Erythroblast (primary cell): ENCODE data around the gene GAA.

Experiments
- DNase-seq, 2 experiments: peaks; one replicate each; lab custom pipeline; 2025; lab: John Stamatoyannopoulos, UW
- GATA1 ChIP-seq: IDR thresholded peaks from 2 replicates; pipeline ENCODE4 v1.6.1; 2011; ENCODE audit warnings: low read depth, mild to moderate bottlenecking, control low read depth, low read length, moderate library complexity
- POLR2A ChIP-seq: IDR thresholded peaks from 2 replicates; pipeline ENCODE4 v1.6.1; 2011; ENCODE audit warnings: mild to moderate bottlenecking, low read length

Gene GAA

GRCh38 chr17:80101011-80101945, at the start of gene GAA:
TSS of gene GAA (plus strand) at chr17:80101581. CDS start at chr17:80104587, 3,006 bp downstream.
- DNase-seq: peak; percentile 89 to 94
- TF ChIP-seq POLR2A (peak; percentile 50), GATA1 (no peak)

- TF ChIP-seq GATA1 (no peak), POLR2A (no peak)
- no peak for DNase-seq
These were observed 49.7 kb upstream of the GAA start for GRCh38 chr17:80051681-80052080.

DNA sequence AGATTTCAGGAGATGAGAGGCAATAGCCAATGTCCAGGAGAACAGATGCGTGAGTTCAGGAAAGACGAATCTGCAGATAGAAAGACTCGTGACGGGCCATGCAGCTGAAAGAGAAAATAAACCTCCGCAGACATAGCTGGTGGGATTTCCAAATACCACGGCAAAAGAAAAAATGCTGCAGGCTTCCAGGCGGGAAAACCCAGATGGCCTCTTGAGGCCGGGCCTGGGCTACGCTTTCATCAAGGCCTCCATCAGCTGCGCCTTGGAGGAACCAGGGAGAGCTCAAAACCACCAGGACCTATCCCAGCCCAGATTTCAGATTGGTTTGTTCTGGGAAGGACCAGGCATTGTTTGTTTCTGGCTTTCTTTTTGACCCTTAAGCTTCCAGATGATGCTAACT, 48.3 kb upstream of the GAA start:
- no peak for DNase-seq
- TF ChIP-seq GATA1 (no peak), POLR2A (no peak)

DNA sequence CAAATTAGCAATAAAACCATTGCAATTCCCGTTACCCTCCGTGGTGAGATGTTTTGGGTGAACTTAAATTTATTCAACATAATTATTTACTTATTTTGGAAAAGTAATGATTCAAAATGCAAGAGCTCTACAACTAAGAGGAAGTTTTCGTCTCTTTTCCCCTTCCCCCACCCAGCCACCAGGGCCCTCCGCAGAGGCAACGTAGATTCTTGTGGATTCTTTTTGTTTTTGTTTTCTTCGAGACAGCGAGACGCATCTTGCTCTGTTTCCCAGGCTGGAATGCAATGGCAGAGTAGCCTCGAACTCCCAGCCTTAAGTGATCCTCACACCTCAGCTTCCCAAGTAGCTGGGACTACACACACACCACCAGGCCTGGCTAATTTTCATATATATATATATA, 45.8 kb upstream of the GAA start:
- DNase-seq: no peak
- TF ChIP-seq GATA1 (no peak), POLR2A (no peak)

GRCh38 chr17:80058311-80058955, 42.9 kb upstream of the GAA start:
- TF ChIP-seq POLR2A: no peak
- no peak for TF ChIP-seq GATA1
- no peak for DNase-seq

GRCh38 chr17:80060644-80061043, 40.7 kb upstream of the GAA start:
- DNase-seq: no peak
- no peak for TF ChIP-seq GATA1
- no peak for TF ChIP-seq POLR2A

- DNase-seq: no peak
These were observed 40.0 kb upstream of the GAA start for GRCh38 chr17:80061421-80061820.

DNA sequence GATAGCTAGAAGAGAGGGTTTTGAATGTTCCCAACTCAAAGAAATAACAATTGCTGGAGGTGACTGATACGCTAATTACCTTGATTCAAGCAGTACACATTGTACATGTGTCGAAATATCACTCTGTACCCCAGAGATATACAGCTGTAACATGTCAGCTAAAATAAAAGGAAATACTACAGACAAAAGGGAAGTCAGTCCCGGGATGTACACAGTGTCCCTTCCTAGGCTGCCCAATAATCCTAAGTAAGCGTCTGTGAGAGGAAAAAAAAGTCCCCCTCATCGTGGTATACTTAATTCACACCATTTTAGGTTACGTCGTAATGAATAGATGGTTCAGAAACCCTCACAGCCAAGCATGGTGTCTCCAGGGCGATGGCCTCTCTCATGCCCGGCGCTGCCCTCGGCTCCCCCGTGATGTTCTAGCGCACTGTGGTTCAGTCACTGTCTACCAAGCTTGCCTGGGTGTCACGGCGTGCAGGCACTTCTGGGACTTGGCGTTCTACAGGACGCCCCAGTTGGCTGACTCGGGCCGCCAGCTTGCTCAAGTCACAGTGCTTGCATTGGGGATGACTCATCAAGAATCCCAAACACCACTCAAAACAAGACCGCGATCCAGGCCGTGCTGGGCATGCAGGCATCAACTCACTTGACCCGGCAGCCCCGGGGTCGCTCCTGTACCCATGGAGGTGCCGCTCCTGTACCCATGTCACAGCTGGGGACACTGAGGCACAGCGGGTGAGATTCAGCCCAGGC, 37.4 kb upstream of the GAA start:
- peak in 1 of 2 experiments; percentile 18 for DNase-seq
- TF ChIP-seq POLR2A: no peak
- TF ChIP-seq GATA1: no peak

More at GRCh38 chr17:80061421-80061820, 40.0 kb upstream of the GAA start:
- TF ChIP-seq POLR2A: no peak
- TF ChIP-seq GATA1: no peak

DNA sequence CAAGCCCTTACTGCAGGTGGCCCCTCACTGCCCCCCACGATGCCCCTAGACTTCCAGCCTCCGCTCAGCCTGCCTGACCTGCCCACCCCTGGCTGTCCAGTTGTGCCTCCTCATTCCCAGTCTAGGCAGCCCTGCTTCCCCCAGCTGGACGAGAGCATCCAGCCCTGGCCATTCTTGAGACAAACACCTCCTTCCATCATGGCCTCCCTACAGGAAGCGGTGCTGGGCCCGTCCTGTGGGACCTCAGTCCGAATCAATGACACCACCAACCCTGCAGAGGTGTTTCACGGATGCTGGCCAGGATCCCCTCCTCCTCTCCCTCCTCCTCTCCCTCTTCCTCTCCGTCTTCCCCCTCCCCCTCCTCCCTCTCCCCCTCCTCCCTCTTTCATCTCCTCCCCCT, 36.7 kb upstream of the GAA start:
- no peak for DNase-seq
- no peak for TF ChIP-seq GATA1
- TF ChIP-seq POLR2A: no peak

GRCh38 chr17:80065478-80066170, 35.8 kb upstream of the GAA start:
- TF ChIP-seq GATA1: no peak
- no peak for DNase-seq

DNA sequence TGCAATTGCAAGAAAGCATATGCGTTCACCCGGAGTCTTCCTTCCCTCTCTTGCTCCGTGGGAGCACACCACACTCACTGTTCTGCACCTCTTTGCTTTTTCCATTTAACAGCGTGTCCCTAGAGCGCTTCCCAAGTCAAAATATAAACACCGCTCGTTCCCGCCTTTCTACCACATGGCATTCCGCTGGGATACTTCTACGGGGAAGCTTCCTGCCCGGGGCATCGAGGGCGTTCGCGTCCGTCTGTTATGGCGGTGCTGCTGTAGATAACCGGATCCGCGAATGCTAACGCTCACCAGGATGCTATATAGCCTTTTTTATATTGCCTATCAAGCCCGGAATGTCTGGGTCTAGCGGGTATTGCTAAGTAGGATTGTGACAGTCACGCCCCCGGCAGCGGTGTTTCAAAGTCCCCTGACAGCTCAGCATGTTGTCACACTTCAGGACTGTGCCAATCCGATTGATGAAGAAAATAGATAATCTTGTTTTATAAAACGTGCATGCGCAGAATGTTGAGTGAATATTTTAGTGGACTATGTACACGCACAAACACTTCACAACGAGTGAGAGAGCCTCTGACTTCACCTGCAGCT, 33.9 kb upstream of the GAA start:
- TF ChIP-seq GATA1 (no peak), POLR2A (no peak)
- no peak for DNase-seq

GRCh38 chr17:80068301-80069222, 32.8 kb upstream of the GAA start:
- no peak for TF ChIP-seq GATA1
- no peak for DNase-seq
